K562 (cell line): ENCODE data around the gene COX6A2. TPM values are rescaled to one million over a fixed set of nuclear protein-coding genes. Genes with fewer than 3 reads are reported as not detected.
A peak's percentile ranks its signal among the peaks of the same experiment; 100 is the strongest.

Source experiments
- BHLHE40 ChIP-seq: IDR thresholded peaks from 2 replicates; pipeline ENCODE4 v1.6.1; 2011; ENCODE audit warnings: low read length, improper control_type of control experiment
- CBX8 ChIP-seq: fragments of 200-600 bp; sonication (generic); IDR thresholded peaks from 2 replicates; pipeline ENCODE4 v1.6.1; 2012; ENCODE audit warnings: borderline replicate concordance, mixed run types, low read depth, mild to moderate bottlenecking, moderate library complexity, mixed read lengths, low read length, control low read depth, inconsistent platforms; ENCODE audit not compliant: poor library complexity, severe bottlenecking; ENCODE audit errors: extremely low read depth
- EGR1 ChIP-seq: fragments of 450-650 bp; conservative IDR thresholded peaks from 2 replicates; pipeline ENCODE4 v1.6.1; 2017; ENCODE audit warnings: mild to moderate bottlenecking
- GATAD2A ChIP-seq: fragments of 450-650 bp; IDR thresholded peaks from 2 replicates; pipeline ENCODE4 v1.6.1; 2017
- L3MBTL2 ChIP-seq: fragments of 450-650 bp; IDR thresholded peaks from 2 replicates; pipeline ENCODE4 v1.6.1; 2016; ENCODE audit warnings: mild to moderate bottlenecking, moderate library complexity
- LARP7 ChIP-seq: fragments of 450-650 bp; IDR thresholded peaks from 2 replicates; pipeline ENCODE4 v1.6.1; 2016
- LEF1 ChIP-seq: fragments of 450-650 bp; IDR thresholded peaks from 2 replicates; pipeline ENCODE4 v1.6.1; 2016; ENCODE audit warnings: mild to moderate bottlenecking
- NBN ChIP-seq: fragments of 450-650 bp; IDR thresholded peaks from 2 replicates; pipeline ENCODE4 v1.6.1; 2016; ENCODE audit warnings: low read depth, mild to moderate bottlenecking
- NR2C1 ChIP-seq, 2 experiments: fragments of 450-650 bp; IDR thresholded peaks; 2 replicates each; pipeline ENCODE4 v1.6.1; 2017; ENCODE audit warnings: mild to moderate bottlenecking in 2 of 2, antibody characterized with exemption in 1 of 2, inconsistent platforms in 1 of 2, missing compliant biosample characterization in 1 of 2, missing genetic modification characterization in 1 of 2
- RBFOX2 ChIP-seq: fragments of 200-400 bp; formaldehyde crosslinking; IDR thresholded peaks from 2 replicates; pipeline ENCODE4 v1.6.1; 2017; ENCODE audit warnings: low read depth, mild to moderate bottlenecking, low read length, moderate library complexity
- SMAD4 ChIP-seq: fragments of 250-450 bp; sonication (Bioruptor Pico); conservative IDR thresholded peaks from 2 replicates; pipeline ENCODE4 v1.8.0; 2021; ENCODE audit warnings: inconsistent platforms, mild to moderate bottlenecking, moderate library complexity
- SPI1 ChIP-seq: IDR thresholded peaks from 2 replicates; pipeline ENCODE4 v1.6.1; 2011; ENCODE audit warnings: low read depth, low read length, control low read depth, borderline replicate concordance
- TCF3 ChIP-seq: sonication (generic); formaldehyde crosslinking; IDR thresholded peaks from 2 replicates; pipeline ENCODE4 v1.4.0; 2020; ENCODE audit warnings: mild to moderate bottlenecking, missing genetic modification reagents
- ZNF3 ChIP-seq: fragments of 250-450 bp; sonication (Bioruptor Pico); IDR thresholded peaks from 2 replicates; pipeline ENCODE4 v1.5.0; 2021; ENCODE audit warnings: mild to moderate bottlenecking, moderate library complexity
- ZNF830 ChIP-seq: fragments of 250-450 bp; sonication (Bioruptor Pico); IDR thresholded peaks from 2 replicates; pipeline ENCODE4 v1.5.0; 2021; ENCODE audit warnings: mild to moderate bottlenecking
- polyA plus RNA-seq, 8 experiments: library from polyadenylated mRNA; depleted of rRNA in 4 of 8; stranded (reverse) in 5 of 8; unstranded in 3 of 8; fragments of >200 nt; fragmentation: Nextera tagmentation in 2 of 8; fragmentation: Illumina TruSeq in 1 of 8; extraction: Ambion mirVana in 2 of 8; extraction: Trizol in 1 of 8; gene quantifications; 2 replicates each; pipeline versions ENCODE4 v1.2.1 to v1.2.3, GENCODE V29; 2011 to 2014; ENCODE audit warnings: inconsistent platforms in 1 of 8, missing spikeins in 1 of 8
- total RNA-seq, 7 experiments: library from RNA; depleted of rRNA in 6 of 7; stranded (reverse); fragments of >200 nt in 6 of 7; fragmentation: Illumina TruSeq in 2 of 7; extraction: Trizol in 2 of 7; gene quantifications; 2 replicates each; pipeline versions ENCODE4 v1.2.1 to v1.2.3, GENCODE V29; 2011 to 2021; ENCODE audit warnings: low replicate concordance in 1 of 7
- TF ChIP-seq, protein P1 (sequence below): fragments of 450-650 bp; IDR thresholded peaks from 2 replicates; pipeline ENCODE4 v1.6.1; 2017; ENCODE audit warnings: mild to moderate bottlenecking, moderate library complexity
- TF ChIP-seq, protein P2 (sequence below): fragments of 450-650 bp; IDR thresholded peaks from 2 replicates; pipeline ENCODE4 v1.6.1; 2016
- TF ChIP-seq, protein P3 (sequence below): sonication (generic); formaldehyde crosslinking; IDR thresholded peaks from 2 replicates; pipeline ENCODE4 v1.8.1; 2023; ENCODE audit warnings: missing genetic modification reagents, mild to moderate bottlenecking, borderline replicate concordance

Gene COX6A2
- total and polyA plus RNA-seq, 9 of the 15 experiments (the other 6 are each of a cell fraction or from before 2014, with no cell fraction given) = not detected

DNA sequence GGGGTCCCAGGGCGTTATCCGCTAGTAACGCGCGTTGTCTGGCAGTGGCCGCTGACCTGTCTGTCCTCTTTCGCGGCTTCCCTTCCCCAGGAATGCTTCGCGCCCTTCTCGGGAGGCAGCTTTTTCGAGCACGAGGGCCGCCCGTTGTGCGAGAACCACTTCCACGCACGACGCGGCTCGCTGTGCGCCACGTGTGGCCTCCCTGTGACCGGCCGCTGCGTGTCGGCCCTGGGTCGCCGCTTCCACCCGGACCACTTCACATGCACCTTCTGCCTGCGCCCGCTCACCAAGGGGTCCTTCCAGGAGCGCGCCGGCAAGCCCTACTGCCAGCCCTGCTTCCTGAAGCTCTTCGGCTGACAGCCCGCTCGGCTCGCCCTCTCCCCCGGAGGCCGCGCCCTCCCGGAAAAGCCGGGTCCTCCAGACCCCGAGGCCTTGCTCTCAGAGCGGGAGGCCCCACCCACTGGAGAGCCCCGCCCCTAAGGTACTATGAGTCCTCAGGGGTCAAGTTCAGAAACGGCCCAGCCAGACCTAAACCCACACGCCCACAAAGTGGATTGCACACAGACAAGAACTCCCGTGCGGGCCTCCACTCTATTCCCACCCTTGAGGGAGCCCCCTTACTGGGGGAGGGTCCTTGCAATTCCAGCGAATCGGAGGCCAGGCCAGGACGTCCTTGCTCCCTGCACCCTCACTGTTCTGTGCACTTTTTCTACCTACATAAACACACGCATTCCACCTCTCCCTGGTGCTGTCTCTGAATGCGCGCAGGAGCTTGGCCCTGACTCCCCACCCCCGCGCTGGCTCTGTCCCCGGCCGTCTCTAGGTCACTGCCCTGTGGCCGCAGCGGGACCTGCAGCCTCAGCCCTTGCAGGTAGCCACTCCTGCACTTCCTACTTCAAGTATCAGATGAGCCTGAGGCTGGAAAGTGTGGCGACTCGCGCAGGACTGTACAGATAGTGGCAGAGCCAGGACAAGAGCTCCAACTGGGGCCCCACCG lies 49.4 kb upstream of the COX6A2 start (continued):
- TF ChIP-seq NR2C1 (IDR thresholded peaks at IDR 0.05) = peak; percentile 64
- 0 out of 2 replicates have a peak, but pooled peaks have one; percentile 42 for TF ChIP-seq NR2C1 (tag; IDR thresholded peaks at IDR 0.05)
- 0 out of 2 replicates have a peak, but pooled peaks have one; percentile 49 for TF ChIP-seq NBN
- TF ChIP-seq LEF1 = peak; percentile 40; the same call in 1 of the 2 replicates
- TF ChIP-seq TCF3 = no peak
- TF ChIP-seq ZNF3 (CRISPR knock-in tag) = no peak
- TF ChIP-seq EGR1 = peak; percentile 93
- TF ChIP-seq, protein P1, sequence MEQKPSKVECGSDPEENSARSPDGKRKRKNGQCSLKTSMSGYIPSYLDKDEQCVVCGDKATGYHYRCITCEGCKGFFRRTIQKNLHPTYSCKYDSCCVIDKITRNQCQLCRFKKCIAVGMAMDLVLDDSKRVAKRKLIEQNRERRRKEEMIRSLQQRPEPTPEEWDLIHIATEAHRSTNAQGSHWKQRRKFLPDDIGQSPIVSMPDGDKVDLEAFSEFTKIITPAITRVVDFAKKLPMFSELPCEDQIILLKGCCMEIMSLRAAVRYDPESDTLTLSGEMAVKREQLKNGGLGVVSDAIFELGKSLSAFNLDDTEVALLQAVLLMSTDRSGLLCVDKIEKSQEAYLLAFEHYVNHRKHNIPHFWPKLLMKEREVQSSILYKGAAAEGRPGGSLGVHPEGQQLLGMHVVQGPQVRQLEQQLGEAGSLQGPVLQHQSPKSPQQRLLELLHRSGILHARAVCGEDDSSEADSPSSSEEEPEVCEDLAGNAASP = no peak
- peak; percentile 98 for TF ChIP-seq L3MBTL2
- TF ChIP-seq GATAD2A = no peak
- peak; percentile 41 for TF ChIP-seq BHLHE40
- TF ChIP-seq CBX8 = no peak
- TF ChIP-seq, protein P2, sequence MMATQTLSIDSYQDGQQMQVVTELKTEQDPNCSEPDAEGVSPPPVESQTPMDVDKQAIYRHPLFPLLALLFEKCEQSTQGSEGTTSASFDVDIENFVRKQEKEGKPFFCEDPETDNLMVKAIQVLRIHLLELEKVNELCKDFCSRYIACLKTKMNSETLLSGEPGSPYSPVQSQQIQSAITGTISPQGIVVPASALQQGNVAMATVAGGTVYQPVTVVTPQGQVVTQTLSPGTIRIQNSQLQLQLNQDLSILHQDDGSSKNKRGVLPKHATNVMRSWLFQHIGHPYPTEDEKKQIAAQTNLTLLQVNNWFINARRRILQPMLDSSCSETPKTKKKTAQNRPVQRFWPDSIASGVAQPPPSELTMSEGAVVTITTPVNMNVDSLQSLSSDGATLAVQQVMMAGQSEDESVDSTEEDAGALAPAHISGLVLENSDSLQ = peak; percentile 30
- TF ChIP-seq, protein P3, sequence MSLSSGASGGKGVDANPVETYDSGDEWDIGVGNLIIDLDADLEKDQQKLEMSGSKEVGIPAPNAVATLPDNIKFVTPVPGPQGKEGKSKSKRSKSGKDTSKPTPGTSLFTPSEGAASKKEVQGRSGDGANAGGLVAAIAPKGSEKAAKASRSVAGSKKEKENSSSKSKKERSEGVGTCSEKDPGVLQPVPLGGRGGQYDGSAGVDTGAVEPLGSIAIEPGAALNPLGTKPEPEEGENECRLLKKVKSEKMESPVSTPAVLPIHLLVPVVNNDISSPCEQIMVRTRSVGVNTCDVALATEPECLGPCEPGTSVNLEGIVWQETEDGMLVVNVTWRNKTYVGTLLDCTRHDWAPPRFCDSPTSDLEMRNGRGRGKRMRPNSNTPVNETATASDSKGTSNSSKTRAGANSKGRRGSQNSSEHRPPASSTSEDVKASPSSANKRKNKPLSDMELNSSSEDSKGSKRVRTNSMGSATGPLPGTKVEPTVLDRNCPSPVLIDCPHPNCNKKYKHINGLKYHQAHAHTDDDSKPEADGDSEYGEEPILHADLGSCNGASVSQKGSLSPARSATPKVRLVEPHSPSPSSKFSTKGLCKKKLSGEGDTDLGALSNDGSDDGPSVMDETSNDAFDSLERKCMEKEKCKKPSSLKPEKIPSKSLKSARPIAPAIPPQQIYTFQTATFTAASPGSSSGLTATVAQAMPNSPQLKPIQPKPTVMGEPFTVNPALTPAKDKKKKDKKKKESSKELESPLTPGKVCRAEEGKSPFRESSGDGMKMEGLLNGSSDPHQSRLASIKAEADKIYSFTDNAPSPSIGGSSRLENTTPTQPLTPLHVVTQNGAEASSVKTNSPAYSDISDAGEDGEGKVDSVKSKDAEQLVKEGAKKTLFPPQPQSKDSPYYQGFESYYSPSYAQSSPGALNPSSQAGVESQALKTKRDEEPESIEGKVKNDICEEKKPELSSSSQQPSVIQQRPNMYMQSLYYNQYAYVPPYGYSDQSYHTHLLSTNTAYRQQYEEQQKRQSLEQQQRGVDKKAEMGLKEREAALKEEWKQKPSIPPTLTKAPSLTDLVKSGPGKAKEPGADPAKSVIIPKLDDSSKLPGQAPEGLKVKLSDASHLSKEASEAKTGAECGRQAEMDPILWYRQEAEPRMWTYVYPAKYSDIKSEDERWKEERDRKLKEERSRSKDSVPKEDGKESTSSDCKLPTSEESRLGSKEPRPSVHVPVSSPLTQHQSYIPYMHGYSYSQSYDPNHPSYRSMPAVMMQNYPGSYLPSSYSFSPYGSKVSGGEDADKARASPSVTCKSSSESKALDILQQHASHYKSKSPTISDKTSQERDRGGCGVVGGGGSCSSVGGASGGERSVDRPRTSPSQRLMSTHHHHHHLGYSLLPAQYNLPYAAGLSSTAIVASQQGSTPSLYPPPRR = no peak
- peak; percentile 82 for TF ChIP-seq SPI1
- peak; percentile 23 for TF ChIP-seq SMAD4 (CRISPR knock-in tag)
- TF ChIP-seq RBFOX2 = peak; percentile 82
- 0 out of 2 replicates have a peak, but pooled peaks have one; percentile 28 for TF ChIP-seq LARP7
- peak; percentile 47; the same call in 1 of the 2 replicates for TF ChIP-seq ZNF830
